ENCODE results near the gene UGT1A9. TPM values are rescaled to one million over a fixed set of nuclear protein-coding genes. Genes with fewer than 3 reads are reported as not detected.

UGT1A9 gene
- total RNA-seq, 1 donor from 2014 or later = not detected

DNA sequence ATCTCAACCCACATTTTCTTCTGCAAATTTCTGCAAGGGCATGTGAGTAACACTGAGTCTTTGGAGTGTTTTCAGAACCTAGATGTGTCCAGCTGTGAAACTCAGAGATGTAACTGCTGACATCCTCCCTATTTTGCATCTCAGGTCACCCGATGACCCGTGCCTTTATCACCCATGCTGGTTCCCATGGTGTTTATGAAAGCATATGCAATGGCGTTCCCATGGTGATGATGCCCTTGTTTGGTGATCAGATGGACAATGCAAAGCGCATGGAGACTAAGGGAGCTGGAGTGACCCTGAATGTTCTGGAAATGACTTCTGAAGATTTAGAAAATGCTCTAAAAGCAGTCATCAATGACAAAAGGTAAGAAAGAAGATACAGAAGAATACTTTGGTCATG, 96.4 kb downstream of the UGT1A9 start:
- Histone ChIP-seq H3K9ac (ENCODE audit: low read depth in 1 of 3, low read length in 3 of 3) (no peak overlapping the region), H3K4me1 (ENCODE audit: control insufficient read depth in 3 of 3, insufficient read depth in 3 of 3, low read length in 3 of 3) (no peaks in the 10 kb centered on the region), H3K4me3 (ENCODE audit: low read length in 3 of 3) (no peak overlapping the region), H3K36me3 (ENCODE audit: control insufficient read depth in 3 of 3, insufficient read depth in 3 of 3, low read length in 3 of 3) (no peaks in the 10 kb centered on the region), H3K9me3 (ENCODE audit: control insufficient read depth in 3 of 3, low read length in 3 of 3) (no peaks in the 10 kb centered on the region), H3K27me3 (ENCODE audit: control insufficient read depth in 3 of 3, insufficient read depth in 3 of 3, low read length in 3 of 3) (peaks cover 0 to 7% (median 0%) of the 10 kb centered on the region in 3 donors), H3K27ac (ENCODE audit: low read depth, low read length) (no peak overlapping the region)

DNA sequence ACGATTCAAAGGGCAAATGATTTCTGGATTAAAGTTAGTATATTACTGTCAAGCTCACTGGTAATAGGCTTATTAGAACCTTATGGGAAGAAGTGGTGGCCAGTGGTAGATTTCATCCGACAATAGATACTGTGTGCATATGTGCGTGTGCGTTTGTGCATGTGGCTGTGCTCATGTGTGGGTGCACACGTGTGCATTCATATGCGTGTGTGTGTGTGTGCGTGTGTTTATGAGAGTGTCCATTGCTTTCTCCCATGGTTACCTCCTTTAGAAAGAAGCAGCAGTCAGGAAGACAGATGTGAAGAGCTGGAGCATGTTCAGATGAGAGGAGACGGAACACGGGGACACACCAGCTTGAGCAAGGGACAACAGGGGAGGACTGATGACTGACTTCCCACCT, 97.6 kb downstream of the UGT1A9 start:
- H3K4me1 ChIP-seq (ENCODE audit: control insufficient read depth in 3 of 3, insufficient read depth in 3 of 3, low read length in 3 of 3) = no peaks in the 10 kb centered on the region
- peaks cover 0 to 7% (median 0%) of the 10 kb centered on the region in 3 donors for H3K27me3 ChIP-seq (ENCODE audit: control insufficient read depth in 3 of 3, insufficient read depth in 3 of 3, low read length in 3 of 3)
- H3K9ac ChIP-seq (ENCODE audit: low read depth in 1 of 3, low read length in 3 of 3) = no peak overlapping the region
- no peak overlapping the region for H3K27ac ChIP-seq (ENCODE audit: low read depth, low read length)
- no peaks in the 10 kb centered on the region for H3K36me3 ChIP-seq (ENCODE audit: control insufficient read depth in 3 of 3, insufficient read depth in 3 of 3, low read length in 3 of 3)
- H3K9me3 ChIP-seq (ENCODE audit: control insufficient read depth in 3 of 3, low read length in 3 of 3) = no peaks in the 10 kb centered on the region
- no peak overlapping the region for H3K4me3 ChIP-seq (ENCODE audit: low read length in 3 of 3)

DNA sequence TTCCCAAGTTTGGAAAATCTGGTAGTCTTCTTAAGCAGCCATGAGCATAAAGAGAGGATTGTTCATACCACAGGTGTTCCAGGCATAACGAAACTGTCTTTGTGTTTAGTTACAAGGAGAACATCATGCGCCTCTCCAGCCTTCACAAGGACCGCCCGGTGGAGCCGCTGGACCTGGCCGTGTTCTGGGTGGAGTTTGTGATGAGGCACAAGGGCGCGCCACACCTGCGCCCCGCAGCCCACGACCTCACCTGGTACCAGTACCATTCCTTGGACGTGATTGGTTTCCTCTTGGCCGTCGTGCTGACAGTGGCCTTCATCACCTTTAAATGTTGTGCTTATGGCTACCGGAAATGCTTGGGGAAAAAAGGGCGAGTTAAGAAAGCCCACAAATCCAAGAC, 100.5 kb downstream of the UGT1A9 start:
- H3K9ac ChIP-seq (ENCODE audit: low read depth in 1 of 3, low read length in 3 of 3) = no peak overlapping the region
- no peaks in the 10 kb centered on the region for H3K4me1 ChIP-seq (ENCODE audit: control insufficient read depth in 3 of 3, insufficient read depth in 3 of 3, low read length in 3 of 3)
- no peak overlapping the region for H3K4me3 ChIP-seq (ENCODE audit: low read length in 3 of 3)
- H3K36me3 ChIP-seq (ENCODE audit: control insufficient read depth in 3 of 3, insufficient read depth in 3 of 3, low read length in 3 of 3) = no peaks in the 10 kb centered on the region
- H3K27me3 ChIP-seq (ENCODE audit: control insufficient read depth in 3 of 3, insufficient read depth in 3 of 3, low read length in 3 of 3) = peaks cover 0 to 7% (median 4%) of the 10 kb centered on the region in 3 donors
- no peak overlapping the region for H3K27ac ChIP-seq (ENCODE audit: low read depth, low read length)
- peaks cover 0 to 1% (median 1%) of the 10 kb centered on the region in 3 donors for H3K9me3 ChIP-seq (ENCODE audit: control insufficient read depth in 3 of 3, low read length in 3 of 3)

DNA sequence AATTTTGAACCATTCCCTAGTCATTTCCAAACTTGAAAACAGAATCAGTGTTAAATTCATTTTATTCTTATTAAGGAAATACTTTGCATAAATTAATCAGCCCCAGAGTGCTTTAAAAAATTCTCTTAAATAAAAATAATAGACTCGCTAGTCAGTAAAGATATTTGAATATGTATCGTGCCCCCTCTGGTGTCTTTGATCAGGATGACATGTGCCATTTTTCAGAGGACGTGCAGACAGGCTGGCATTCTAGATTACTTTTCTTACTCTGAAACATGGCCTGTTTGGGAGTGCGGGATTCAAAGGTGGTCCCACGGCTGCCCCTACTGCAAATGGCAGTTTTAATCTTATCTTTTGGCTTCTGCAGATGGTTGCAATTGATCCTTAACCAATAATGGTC, 100.9 kb downstream of the UGT1A9 start:
- no peak overlapping the region for H3K4me3 ChIP-seq (ENCODE audit: low read length in 3 of 3)
- H3K9ac ChIP-seq (ENCODE audit: low read depth in 1 of 3, low read length in 3 of 3) = no peak overlapping the region
- H3K27ac ChIP-seq (ENCODE audit: low read depth, low read length) = no peak overlapping the region
- H3K9me3 ChIP-seq (ENCODE audit: control insufficient read depth in 3 of 3, low read length in 3 of 3) = peaks cover 0 to 4% (median 3%) of the 10 kb centered on the region in 3 donors
- H3K4me1 ChIP-seq (ENCODE audit: control insufficient read depth in 3 of 3, insufficient read depth in 3 of 3, low read length in 3 of 3) = no peaks in the 10 kb centered on the region
- no peaks in the 10 kb centered on the region for H3K36me3 ChIP-seq (ENCODE audit: control insufficient read depth in 3 of 3, insufficient read depth in 3 of 3, low read length in 3 of 3)
- peaks cover 0 to 7% (median 5%) of the 10 kb centered on the region in 3 donors for H3K27me3 ChIP-seq (ENCODE audit: control insufficient read depth in 3 of 3, insufficient read depth in 3 of 3, low read length in 3 of 3)

DNA sequence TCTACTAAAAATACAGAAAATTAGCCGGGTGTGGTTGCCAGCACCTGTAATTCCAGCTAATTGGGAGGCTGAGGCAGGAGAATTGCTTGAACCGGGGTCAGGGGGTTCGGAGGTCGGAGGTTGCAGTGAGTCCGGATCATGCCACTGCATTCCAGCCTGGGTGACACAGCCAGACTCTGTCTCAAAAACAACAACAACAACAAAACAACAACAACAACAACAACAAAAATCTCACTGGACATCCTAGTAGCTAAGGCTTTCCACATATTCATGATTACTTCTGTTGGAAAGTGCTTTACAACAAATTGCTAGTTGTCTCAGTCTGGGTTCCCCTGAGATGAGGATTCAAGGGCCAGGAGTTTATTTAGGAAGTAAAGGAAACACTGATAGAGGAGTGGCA, 102.2 kb downstream of the UGT1A9 start:
- Histone ChIP-seq H3K36me3 (ENCODE audit: control insufficient read depth in 3 of 3, insufficient read depth in 3 of 3, low read length in 3 of 3) (no peaks in the 10 kb centered on the region), H3K9ac (ENCODE audit: low read depth in 1 of 3, low read length in 3 of 3) (no peak overlapping the region), H3K27ac (ENCODE audit: low read depth, low read length) (no peak overlapping the region), H3K4me1 (ENCODE audit: control insufficient read depth in 3 of 3, insufficient read depth in 3 of 3, low read length in 3 of 3) (no peaks in the 10 kb centered on the region), H3K9me3 (ENCODE audit: control insufficient read depth in 3 of 3, low read length in 3 of 3) (peaks cover 1 to 4% (median 3%) of the 10 kb centered on the region in 3 donors), H3K4me3 (ENCODE audit: low read length in 3 of 3) (no peak overlapping the region), H3K27me3 (ENCODE audit: control insufficient read depth in 3 of 3, insufficient read depth in 3 of 3, low read length in 3 of 3) (peaks cover 0 to 7% (median 5%) of the 10 kb centered on the region in 3 donors)

DNA sequence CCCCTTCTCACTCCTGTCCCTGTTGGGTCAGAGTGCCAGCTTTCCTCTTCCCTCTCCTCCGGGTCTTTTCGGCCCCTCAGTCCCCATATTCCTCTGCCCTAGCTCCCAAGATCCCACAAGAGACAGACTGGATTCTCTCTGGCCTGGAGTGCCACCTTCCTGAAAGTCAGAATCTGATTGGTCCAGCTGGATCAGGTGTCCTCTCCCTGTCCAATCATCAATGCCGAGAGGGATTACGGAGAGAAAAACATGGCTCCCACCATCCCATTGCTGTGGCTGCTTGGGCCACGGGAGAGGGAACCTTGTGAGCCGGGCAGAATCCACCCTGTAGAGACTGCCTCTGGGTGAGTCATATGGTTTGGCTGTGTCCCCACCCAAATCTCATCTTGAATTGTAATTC, 103.7 kb downstream of the UGT1A9 start:
- Histone ChIP-seq H3K36me3 (ENCODE audit: control insufficient read depth in 3 of 3, insufficient read depth in 3 of 3, low read length in 3 of 3) (no peaks in the 10 kb centered on the region), H3K9ac (ENCODE audit: low read depth in 1 of 3, low read length in 3 of 3) (no peak overlapping the region), H3K4me3 (ENCODE audit: low read length in 3 of 3) (no peak overlapping the region), H3K4me1 (ENCODE audit: control insufficient read depth in 3 of 3, insufficient read depth in 3 of 3, low read length in 3 of 3) (no peaks in the 10 kb centered on the region), H3K27ac (ENCODE audit: low read depth, low read length) (no peak overlapping the region), H3K27me3 (ENCODE audit: control insufficient read depth in 3 of 3, insufficient read depth in 3 of 3, low read length in 3 of 3) (peaks cover 0 to 9% (median 5%) of the 10 kb centered on the region in 3 donors), H3K9me3 (ENCODE audit: control insufficient read depth in 3 of 3, low read length in 3 of 3) (peaks cover 4 to 6% (median 4%) of the 10 kb centered on the region in 3 donors)

DNA sequence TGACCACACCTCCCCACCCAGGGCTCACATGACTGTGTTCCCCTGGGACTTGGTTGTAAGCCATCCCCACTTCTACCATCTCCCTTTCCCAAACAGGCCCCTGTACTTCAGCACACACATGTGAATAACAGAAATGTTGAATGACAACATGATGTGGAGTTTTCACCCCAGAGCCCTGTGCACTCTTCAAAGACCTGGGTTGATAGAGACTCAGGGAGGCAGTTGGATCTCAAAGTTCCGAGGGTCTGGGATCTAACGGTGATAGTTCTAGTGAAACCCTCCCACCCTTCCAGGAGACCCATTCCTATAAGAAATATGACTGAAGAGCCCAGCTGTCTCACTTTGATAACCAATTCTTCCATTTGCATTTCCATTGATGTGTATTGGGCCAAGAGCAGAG, 106.3 kb downstream of the UGT1A9 start, which contains the start of gene MROH2A:
MROH2A (plus strand) TSS at position 301 of the 400 bp plus-strand sequence. CDS start 1,029 bp downstream, outside the sequence.
- Histone ChIP-seq H3K36me3 (ENCODE audit: control insufficient read depth in 3 of 3, insufficient read depth in 3 of 3, low read length in 3 of 3) (no peaks in the 10 kb centered on the region), H3K9ac (ENCODE audit: low read depth in 1 of 3, low read length in 3 of 3) (no peak within 1 kb of the TSS), H3K27me3 (ENCODE audit: control insufficient read depth in 3 of 3, insufficient read depth in 3 of 3, low read length in 3 of 3) (peaks cover 0 to 5% (median 2%) of the 10 kb centered on the region in 3 donors), H3K27ac (ENCODE audit: low read depth, low read length) (no peak within 1 kb of the TSS), H3K4me3 (ENCODE audit: low read length in 3 of 3) (no peak within 1 kb of the TSS), H3K9me3 (ENCODE audit: control insufficient read depth in 3 of 3, low read length in 3 of 3) (peaks cover 4 to 6% (median 6%) of the 10 kb centered on the region in 3 donors), H3K4me1 (ENCODE audit: control insufficient read depth in 3 of 3, insufficient read depth in 3 of 3, low read length in 3 of 3) (no peaks in the 10 kb centered on the region)

DNA sequence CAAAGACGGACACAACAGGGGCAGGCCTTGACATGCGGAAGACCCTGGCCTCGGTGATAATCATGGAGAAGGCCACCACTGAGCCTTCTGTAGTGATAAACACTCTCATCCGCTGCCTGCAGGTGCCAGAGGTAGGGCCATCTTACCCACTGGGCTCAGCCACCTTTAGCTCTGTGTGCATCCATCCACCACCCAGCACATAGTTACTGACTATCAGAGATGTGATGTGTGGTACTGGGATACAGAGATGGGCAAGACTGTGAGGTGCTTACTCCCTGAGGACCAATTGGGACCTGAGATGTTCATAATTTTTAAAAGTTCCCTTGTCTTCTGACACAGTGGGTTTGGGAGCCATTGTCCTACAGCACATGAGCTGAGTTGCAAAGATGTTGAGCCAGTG, 108.0 kb downstream of the UGT1A9 start:
- H3K4me1 ChIP-seq (ENCODE audit: control insufficient read depth in 3 of 3, insufficient read depth in 3 of 3, low read length in 3 of 3) = no peaks in the 10 kb centered on the region
- peaks cover 0 to 5% (median 2%) of the 10 kb centered on the region in 3 donors for H3K27me3 ChIP-seq (ENCODE audit: control insufficient read depth in 3 of 3, insufficient read depth in 3 of 3, low read length in 3 of 3)
- no peak overlapping the region for H3K9ac ChIP-seq (ENCODE audit: low read depth in 1 of 3, low read length in 3 of 3)
- no peaks in the 10 kb centered on the region for H3K36me3 ChIP-seq (ENCODE audit: control insufficient read depth in 3 of 3, insufficient read depth in 3 of 3, low read length in 3 of 3)
- no peak overlapping the region for H3K4me3 ChIP-seq (ENCODE audit: low read length in 3 of 3)
- peaks cover 4 to 6% (median 6%) of the 10 kb centered on the region in 3 donors for H3K9me3 ChIP-seq (ENCODE audit: control insufficient read depth in 3 of 3, low read length in 3 of 3)
- H3K27ac ChIP-seq (ENCODE audit: low read depth, low read length) = no peak overlapping the region

DNA sequence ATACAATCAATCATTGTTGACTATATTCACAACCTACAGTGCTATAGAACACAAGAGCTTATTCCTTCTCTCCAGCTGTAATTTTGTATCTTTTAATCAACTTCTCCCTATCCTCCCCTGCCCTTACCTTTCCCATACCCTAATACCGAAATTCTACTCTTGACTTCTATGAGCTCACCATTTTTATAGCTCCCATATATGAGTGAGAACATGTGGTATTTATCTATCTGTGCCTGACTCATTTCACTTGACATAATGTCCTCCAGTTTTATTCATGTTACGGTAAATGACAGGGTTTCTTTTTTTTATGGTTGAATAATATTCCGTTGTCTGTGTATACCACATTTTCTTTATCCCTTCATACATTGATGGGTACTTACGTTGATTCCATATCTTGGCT, 109.1 kb downstream of the UGT1A9 start:
- H3K9me3 ChIP-seq (ENCODE audit: control insufficient read depth in 3 of 3, low read length in 3 of 3) = peaks cover 4 to 6% (median 6%) of the 10 kb centered on the region in 3 donors
- no peak overlapping the region for H3K4me3 ChIP-seq (ENCODE audit: low read length in 3 of 3)
- no peak overlapping the region for H3K27ac ChIP-seq (ENCODE audit: low read depth, low read length)
- H3K27me3 ChIP-seq (ENCODE audit: control insufficient read depth in 3 of 3, insufficient read depth in 3 of 3, low read length in 3 of 3) = peaks cover 0 to 5% (median 2%) of the 10 kb centered on the region in 3 donors
- H3K36me3 ChIP-seq (ENCODE audit: control insufficient read depth in 3 of 3, insufficient read depth in 3 of 3, low read length in 3 of 3) = no peaks in the 10 kb centered on the region
- no peaks in the 10 kb centered on the region for H3K4me1 ChIP-seq (ENCODE audit: control insufficient read depth in 3 of 3, insufficient read depth in 3 of 3, low read length in 3 of 3)
- H3K9ac ChIP-seq (ENCODE audit: low read depth in 1 of 3, low read length in 3 of 3) = no peak overlapping the region

DNA sequence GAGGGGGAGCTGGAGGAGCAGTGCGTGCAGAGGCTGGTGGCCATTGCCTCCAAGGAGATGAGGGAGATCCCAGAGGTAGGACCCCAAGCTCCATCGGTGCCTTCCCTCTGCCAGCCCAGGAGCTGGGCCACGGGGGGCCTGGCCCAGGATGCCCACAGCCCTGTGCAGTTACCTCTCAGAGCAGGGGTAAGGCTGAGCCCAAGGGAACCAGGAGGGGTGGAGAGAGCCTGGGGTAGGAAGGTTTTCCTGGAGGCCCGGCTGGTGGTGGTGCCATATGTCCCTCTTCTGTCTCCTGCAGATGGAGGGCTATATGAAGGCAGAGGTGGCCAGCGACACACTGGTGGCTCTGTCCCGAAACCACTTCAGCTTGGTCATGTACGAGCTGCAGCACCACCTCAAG, 117.9 kb downstream of the UGT1A9 start:
- Histone ChIP-seq H3K27me3 (ENCODE audit: control insufficient read depth in 3 of 3, insufficient read depth in 3 of 3, low read length in 3 of 3) (no peaks in the 10 kb centered on the region), H3K4me1 (ENCODE audit: control insufficient read depth in 3 of 3, insufficient read depth in 3 of 3, low read length in 3 of 3) (no peaks in the 10 kb centered on the region), H3K9ac (ENCODE audit: low read depth in 1 of 3, low read length in 3 of 3) (no peak overlapping the region), H3K27ac (ENCODE audit: low read depth, low read length) (no peak overlapping the region), H3K4me3 (ENCODE audit: low read length in 3 of 3) (no peak overlapping the region), H3K36me3 (ENCODE audit: control insufficient read depth in 3 of 3, insufficient read depth in 3 of 3, low read length in 3 of 3) (no peaks in the 10 kb centered on the region), H3K9me3 (ENCODE audit: control insufficient read depth in 3 of 3, low read length in 3 of 3) (peaks cover 0 to 4% (median 0%) of the 10 kb centered on the region in 3 donors)
